ENCODE measurements around the gene SLC9A9.
"Not testable (repeated sequence)": the region's sequence is repeated elsewhere in the genome, so short reads cannot be mapped to it uniquely, and the experiment has no call there.

The SLC9A9 gene

GRCh38 chr3:143437405-143437804 lies 410.9 kb downstream of the SLC9A9 start:
- no peak for DNase-seq

DNA sequence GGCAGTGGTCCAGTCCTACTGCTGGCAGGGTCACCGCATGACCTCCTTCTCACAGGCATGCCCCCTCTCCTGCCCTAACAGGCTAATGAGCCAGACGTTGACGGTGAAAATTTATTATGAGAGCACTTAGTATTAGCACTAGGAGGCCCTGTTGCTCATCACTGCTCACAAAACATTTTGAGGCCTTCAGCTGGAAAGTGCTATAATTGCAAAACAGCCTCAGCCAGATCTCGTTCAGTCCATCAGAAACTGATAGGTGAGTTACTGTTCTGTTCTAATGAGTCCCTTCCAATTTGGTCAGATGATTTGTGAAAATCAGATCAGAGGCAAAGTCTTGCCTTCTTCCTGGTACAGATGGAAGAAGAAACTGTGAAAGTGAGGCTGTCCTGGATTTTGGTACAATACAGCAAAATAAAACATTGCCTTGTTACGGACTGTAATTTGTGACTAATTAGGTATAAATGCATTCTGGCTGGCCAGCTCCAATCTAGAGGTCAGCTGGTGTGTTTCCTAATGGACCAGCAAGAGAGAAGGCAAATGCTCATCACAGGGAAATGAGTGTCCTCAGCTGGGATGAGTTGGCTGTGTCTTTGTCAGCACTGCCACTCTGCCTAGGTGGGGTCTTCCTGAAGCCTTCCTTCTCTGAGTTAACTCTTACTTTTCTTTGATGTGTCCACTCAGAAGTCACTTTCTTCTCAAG lies 411.9 kb downstream of the SLC9A9 start:
- no peak for DNase-seq

- no peak for DNase-seq
These were observed 414.4 kb downstream of the SLC9A9 start for GRCh38 chr3:143433787-143434378.

DNA sequence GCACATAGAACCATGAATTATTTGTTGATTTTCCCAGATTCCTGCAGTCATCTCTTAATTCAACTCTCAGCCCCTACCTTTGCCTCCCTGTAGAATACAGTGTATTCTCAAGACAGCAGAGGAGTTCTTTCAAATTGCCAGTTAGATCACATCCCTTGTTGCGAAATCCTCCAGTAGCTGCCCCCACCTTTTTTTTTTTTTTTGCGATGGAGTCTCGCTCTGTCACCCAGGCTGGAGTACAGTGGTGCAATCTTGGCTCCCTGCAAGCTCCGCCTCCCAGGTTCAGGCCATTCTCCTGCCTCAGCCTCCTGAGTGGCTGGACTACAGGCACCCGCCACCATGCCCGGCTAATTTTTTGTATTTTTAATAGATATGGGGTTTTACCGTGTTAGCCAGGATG lies 417.0 kb downstream of the SLC9A9 start:
- DNase-seq = not testable (repeated sequence)

GRCh38 chr3:143430568-143430967 lies 417.7 kb downstream of the SLC9A9 start:
- DNase-seq = no peak

DNA sequence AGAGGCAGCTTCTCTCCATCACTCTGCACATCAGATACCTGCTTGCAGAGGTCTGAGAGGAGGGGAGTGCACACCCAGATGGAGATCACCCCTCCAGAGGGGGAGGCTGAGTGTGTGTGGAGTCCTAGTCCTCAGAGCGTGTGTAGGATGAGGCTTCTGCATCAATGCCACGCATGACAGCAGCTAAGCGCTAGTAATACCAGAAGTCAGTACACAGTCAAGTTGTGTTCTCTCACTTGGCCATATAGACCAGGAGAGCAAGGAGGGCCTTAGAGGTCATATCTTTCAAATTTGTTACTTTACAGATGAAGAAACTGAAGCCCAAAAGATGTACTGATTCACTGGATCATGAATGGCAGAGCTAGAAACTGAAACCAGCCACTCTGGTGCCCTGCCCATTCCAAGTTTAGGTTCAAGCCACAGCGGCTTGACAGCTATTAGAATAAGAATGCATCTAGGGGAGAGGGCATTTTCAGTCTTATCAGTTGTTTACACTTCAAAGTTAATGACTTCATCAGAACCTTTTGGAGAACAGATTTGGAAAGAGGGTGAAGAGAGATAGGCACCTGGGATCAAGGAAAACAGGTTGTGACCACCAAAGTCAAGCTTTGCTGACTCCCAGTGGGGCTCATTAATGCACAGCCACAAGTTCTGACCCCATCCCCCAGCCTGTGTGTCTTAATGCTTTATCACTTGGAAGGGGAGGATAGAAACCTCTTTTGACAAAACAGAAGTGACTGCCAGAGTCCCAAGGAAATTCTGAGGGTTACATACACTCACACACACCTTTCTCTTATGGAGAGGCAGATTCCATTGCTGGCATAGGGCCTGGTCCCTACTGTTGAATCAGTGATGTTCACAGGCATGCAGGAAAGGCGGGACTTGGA lies 418.4 kb downstream of the SLC9A9 start:
- DNase-seq = no peak

DNA sequence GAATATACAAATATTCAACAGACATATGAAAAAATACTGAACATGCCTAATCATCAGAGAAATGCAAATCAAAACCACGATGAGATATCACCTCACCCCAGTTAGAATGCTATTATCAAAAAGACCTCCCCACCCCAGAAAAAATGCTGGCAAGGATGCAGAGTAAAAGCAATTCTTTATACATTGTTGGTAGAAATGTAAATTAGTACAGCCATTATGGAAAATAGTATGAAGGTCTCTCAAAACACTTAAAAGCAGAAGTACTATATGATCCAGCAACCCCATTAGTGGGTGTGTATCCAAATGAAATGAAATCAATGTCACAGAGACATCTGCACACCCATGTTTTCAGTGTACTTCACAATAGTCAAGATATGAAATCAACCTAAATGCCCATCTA lies 420.0 kb downstream of the SLC9A9 start:
- DNase-seq = no peak

DNA sequence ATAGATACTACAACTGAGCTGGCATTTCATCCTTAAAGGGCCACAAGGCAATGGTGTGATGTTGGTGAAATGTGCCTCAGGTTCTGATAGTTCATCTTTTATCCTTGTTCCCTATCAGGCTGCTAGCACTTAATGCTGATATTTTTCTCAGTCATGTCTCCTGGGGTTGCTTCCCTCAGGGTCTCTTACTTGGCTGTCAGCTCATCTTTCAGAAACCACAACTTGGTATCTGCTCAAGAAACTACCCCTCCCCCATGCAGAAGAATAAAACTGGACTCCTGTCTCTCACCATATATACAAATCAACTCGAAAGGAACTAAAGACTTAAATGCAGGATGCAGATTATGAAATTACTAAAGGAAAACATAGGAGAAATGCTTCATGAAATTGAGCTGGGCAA lies 420.6 kb downstream of the SLC9A9 start:
- no peak for DNase-seq

- no peak for DNase-seq
These were observed 423.4 kb downstream of the SLC9A9 start for GRCh38 chr3:143424874-143425273.

DNA sequence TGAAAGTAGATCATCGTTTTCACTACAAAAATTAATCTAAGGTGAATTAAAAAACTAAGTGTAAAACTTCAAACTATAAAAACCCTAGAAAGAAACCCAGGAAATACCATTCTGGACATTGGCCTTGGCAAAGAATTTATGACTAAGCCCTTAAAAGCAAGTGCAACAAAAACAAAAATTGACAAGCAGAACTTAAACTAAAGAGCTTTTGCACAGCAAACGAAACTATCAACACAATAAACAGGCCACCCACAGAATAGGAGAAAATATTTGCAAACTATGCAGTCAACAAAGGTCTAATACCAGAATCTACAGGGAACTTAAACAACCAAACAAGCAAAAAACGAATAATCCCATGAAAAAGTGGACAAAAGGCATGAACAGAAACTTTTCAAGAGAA lies 426.7 kb downstream of the SLC9A9 start:
- DNase-seq = no peak

DNA sequence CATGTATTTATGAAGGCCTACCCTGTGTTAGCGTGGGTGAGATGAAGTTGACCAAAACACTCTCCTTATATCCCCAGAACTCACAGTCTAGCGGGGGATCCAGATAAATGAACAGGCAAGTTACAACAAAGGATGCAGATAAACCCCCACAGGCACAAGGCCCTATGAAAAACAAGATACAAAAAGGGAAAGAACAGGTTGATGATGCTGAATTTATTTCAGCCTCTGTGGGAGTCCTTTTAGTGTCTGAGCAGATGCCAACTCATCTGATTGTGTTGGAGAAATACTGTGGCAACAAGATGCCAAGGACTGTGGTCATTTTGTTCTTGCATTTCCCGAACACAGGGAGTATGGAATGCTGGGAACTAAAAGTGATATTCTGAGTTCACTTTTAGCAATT lies 428.7 kb downstream of the SLC9A9 start:
- no peak for DNase-seq

DNA sequence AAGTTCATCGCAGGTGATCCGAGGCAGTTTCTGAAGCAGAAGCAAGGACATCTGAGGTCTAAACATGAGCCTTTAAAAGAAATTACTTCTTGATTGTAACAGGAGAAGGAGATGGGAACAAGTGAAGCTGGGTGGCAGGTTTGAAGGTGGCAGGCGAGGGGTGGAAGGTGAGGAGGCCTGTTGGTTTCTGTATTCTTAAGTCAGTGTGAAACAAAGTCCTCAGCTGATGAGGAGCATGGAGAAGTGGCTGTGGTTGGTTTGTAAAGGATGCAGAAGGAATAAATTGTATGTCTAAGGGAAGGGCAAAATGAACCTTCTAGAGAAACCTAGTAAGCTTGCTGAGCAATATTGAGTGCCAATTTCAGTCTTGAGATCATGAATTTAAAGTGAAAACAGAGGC lies 429.9 kb downstream of the SLC9A9 start:
- no peak for DNase-seq

GRCh38 chr3:143416229-143416628 lies 432.0 kb downstream of the SLC9A9 start:
- no peak for DNase-seq

- DNase-seq = no peak
These were observed 433.6 kb downstream of the SLC9A9 start for GRCh38 chr3:143414571-143415253.

- no peak for DNase-seq
These were observed 434.9 kb downstream of the SLC9A9 start for GRCh38 chr3:143413372-143413771.

DNA sequence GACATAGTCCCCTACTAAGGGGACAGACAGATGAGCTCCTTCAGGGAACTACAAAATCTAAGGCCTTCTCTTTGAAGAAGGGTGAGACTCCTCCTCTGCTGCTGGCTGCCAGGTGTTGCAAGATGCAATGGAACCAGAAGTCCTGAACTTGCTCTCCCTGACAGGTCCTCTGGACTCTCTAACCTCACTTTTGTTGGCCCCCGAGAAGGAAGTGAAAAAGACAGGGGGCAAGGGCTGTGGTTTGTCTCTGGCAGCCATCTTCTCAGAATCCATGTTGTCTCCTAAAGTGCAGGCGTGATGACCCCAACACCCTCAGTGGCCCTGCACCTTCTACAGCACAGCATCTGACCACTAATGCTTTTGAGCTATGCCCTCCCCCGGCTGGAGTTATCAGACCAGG lies 436.2 kb downstream of the SLC9A9 start:
- no peak for DNase-seq

GRCh38 chr3:143410259-143410658 lies 438.0 kb downstream of the SLC9A9 start:
- DNase-seq = no peak

DNA sequence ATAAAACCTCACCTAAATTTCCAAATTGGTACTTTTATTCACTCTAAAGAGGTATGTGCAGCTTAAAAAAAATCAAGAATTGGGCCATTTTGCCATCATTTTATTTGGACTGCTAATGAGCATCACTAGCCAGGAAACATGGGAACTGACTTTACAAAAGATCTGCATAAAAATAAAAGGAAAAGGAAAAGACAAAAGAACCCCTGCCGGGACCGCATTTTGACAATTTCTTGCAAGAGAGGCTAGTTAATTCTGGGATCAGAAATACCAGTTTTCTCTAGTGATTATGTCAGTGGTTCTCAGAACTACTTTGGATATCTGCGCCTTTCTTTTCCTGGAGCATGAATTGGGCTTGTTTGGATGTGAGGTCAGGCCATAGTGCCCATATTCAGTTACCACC lies 439.5 kb downstream of the SLC9A9 start:
- no peak for DNase-seq

GRCh38 chr3:143402602-143403001 lies 445.7 kb downstream of the SLC9A9 start:
- DNase-seq = no peak

DNA sequence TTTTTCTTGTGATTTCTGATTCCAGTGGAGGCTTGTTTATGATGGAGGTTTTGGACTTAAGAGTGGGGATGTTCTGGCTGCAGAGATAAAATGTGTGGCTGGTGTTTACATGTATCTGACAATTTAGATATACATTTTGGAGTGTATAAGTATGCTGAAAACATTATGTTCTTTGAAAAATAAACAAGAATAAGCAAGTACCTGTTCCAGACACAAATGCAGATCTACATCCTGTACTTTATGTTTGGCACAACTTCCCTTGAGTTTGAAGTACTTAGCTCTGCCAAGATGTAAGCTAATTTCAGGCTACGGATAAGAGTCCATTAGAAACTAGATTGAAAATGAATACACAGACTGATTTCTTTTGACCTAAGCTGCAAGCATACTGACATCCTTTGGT lies 451.5 kb downstream of the SLC9A9 start:
- DNase-seq = no peak

DNA sequence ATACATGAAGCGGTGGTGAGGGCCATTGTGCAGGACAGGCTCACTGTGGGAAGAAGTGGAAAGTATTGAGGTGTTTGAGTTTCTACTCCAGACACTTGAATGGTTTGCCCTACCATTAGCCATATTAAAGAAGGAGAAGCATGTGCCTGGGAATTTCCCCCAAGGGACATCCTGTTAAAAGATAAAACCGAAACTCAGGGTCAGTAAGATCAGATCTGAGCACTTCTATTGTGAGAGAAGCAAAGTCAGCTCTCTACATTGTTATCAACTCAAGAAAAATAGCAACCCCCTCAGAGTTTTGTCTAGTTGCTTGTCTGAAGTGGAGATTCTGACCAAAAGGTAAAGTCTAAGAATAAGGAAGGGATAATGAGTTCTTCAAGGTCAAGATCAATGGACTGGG lies 458.9 kb downstream of the SLC9A9 start:
- DNase-seq = no peak

DNA sequence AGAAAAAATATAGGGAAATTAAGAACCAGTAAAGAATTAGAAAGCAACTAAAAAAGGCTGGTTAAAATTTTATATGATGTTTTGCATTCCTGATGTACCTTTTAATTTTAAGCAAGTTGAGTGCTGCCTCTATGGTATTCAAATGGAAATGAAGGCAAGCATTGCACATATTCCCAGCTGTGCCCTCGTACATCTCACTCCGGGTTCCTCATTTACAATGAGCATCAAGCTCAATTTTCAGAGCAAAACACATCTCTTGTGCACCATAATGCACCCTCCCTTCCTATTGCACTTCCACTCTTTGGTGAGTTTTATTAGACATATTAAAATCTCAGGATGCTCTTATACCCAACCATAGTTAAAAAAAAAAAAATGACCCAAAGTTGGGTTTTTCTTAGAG lies 460.8 kb downstream of the SLC9A9 start:
- DNase-seq = no peak

DNA sequence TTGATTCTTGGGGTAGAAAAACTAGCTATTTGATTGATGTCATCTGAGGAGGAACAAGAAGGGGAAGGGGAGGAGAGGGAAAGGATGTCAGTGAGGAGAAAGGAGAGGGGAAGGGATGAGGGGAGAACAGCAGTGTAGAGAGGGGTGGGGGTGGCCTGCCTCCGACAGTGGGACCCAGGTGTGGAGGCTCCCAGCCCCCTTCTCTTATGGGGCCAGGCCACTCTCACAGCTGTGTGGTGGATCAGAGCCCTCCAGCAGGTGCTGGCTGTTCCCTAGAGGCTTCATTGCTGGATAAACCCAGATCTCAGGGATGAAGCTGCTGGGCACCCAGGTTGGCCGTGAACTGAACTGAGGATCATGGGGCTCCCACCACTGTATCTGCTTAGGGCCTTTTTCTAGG lies 464.2 kb downstream of the SLC9A9 start:
- no peak for DNase-seq
